Amniotic stem cell (primary cell): ENCODE results near the gene WDFY2.
A peak's percentile ranks its signal among the peaks of the same experiment; 100 is the strongest.
"Not testable (repeated sequence)": the region's sequence is repeated elsewhere in the genome, so short reads cannot be mapped to it uniquely, and the experiment has no call there.

Experiments
- DNase-seq: peaks from one replicate; lab custom pipeline; 2025; lab: John Stamatoyannopoulos, UW

The WDFY2 gene

GRCh38 chr13:51583875-51584730 lies at the start of gene WDFY2:
Gene WDFY2 (plus strand): TSS chr13:51584462. CDS start chr13:51584688, 226 bp downstream.
- peak; percentile 98 for DNase-seq

- no peak for DNase-seq
Observed at GRCh38 chr13:51538591-51539179, 45.6 kb upstream of the WDFY2 start.

- no peak for DNase-seq
Observed at GRCh38 chr13:51539887-51540286, 44.4 kb upstream of the WDFY2 start.

- DNase-seq = no peak
Observed at GRCh38 chr13:51541037-51541436, 43.2 kb upstream of the WDFY2 start.

- DNase-seq = no peak
Observed at GRCh38 chr13:51541809-51542258, 42.4 kb upstream of the WDFY2 start.

GRCh38 chr13:51542346-51543242 lies 41.7 kb upstream of the WDFY2 start:
- DNase-seq = no peak

GRCh38 chr13:51545446-51545845 lies 38.8 kb upstream of the WDFY2 start:
- DNase-seq = not testable (repeated sequence)

- no peak for DNase-seq
Observed at GRCh38 chr13:51547425-51548176, 36.7 kb upstream of the WDFY2 start.

- DNase-seq = no peak
Observed at GRCh38 chr13:51549050-51549449, 35.2 kb upstream of the WDFY2 start.

- no peak for DNase-seq
Observed at GRCh38 chr13:51549593-51549992, 34.7 kb upstream of the WDFY2 start.

GRCh38 chr13:51550151-51550550 lies 34.1 kb upstream of the WDFY2 start:
- DNase-seq = no peak

- DNase-seq = no peak
Observed at GRCh38 chr13:51551416-51551815, 32.8 kb upstream of the WDFY2 start.

- no peak for DNase-seq
Observed at GRCh38 chr13:51552027-51552426, 32.2 kb upstream of the WDFY2 start.

GRCh38 chr13:51553531-51553930 lies 30.7 kb upstream of the WDFY2 start:
- DNase-seq = no peak

GRCh38 chr13:51556740-51557139 lies 27.5 kb upstream of the WDFY2 start:
- DNase-seq = no peak

- no peak for DNase-seq
Observed at GRCh38 chr13:51557438-51557837, 26.8 kb upstream of the WDFY2 start.

GRCh38 chr13:51557875-51558612 lies 26.2 kb upstream of the WDFY2 start:
- peak; percentile 70 for DNase-seq

GRCh38 chr13:51559946-51560735 lies 24.1 kb upstream of the WDFY2 start:
- no peak for DNase-seq

- DNase-seq = no peak
Observed at GRCh38 chr13:51562011-51562671, 22.1 kb upstream of the WDFY2 start.

GRCh38 chr13:51564252-51564651 lies 20.0 kb upstream of the WDFY2 start:
- DNase-seq = no peak
